ENCODE measurements around the gene TENT4A.

DNA sequence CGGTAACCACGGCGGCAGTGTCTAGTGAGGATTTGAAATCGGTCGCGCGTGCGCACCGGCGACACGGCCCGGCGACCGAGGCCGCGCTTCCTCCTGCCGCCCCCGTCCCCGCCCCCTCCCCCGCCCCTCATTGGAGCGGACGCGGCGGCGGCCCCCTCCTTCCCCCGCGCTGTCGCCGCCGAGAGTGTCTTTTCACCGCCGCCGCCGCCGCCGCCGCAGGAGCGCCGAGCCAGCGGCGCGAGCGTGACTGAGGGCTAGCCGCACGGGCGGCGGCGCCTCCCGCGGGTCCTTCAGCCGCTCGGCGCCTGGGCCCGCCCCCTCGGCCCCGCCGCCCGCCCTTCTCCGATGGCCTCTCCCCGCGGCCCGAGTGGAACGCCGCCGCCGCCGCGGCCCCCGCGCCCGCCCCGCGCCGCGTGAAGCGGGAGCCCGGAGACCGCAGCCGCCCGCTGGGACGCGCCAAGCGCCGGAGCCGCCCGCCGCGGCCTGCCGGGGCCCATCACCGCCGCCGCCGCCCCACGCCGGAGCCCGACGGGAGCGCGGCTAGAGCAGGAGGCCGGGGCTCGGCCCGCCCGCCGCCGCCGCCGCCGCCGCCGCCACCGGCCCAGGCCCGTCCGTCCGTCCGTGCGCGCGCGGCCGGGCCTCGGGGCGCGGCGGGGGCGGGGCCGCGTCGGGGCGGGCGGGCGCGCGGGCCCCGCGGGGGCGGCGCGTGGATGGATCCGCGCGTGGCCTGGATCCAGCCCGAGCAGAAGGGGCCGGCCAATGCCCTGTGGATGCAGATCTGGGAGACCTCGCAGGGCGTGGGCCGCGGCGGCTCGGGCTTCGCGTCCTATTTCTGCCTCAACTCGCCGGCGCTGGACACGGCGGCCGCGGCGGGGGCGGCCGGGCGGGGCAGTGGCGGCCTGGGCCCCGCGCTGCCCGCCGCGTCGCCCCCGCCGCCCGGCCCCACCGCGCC, at the start of gene TENT4A:
- TF ChIP-seq, protein P1, sequence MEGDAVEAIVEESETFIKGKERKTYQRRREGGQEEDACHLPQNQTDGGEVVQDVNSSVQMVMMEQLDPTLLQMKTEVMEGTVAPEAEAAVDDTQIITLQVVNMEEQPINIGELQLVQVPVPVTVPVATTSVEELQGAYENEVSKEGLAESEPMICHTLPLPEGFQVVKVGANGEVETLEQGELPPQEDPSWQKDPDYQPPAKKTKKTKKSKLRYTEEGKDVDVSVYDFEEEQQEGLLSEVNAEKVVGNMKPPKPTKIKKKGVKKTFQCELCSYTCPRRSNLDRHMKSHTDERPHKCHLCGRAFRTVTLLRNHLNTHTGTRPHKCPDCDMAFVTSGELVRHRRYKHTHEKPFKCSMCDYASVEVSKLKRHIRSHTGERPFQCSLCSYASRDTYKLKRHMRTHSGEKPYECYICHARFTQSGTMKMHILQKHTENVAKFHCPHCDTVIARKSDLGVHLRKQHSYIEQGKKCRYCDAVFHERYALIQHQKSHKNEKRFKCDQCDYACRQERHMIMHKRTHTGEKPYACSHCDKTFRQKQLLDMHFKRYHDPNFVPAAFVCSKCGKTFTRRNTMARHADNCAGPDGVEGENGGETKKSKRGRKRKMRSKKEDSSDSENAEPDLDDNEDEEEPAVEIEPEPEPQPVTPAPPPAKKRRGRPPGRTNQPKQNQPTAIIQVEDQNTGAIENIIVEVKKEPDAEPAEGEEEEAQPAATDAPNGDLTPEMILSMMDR (conservative IDR thresholded peaks at IDR 0.05 in 1 of 2, IDR thresholded peaks at IDR 0.05 in 1 of 2; ENCODE audit: extremely low read depth in 1 of 2, insufficient read depth in 1 of 2, low read depth in 1 of 2, low read length in 2 of 2), result no peak
- TF ChIP-seq EZH2 (IDR thresholded peaks at IDR 0.05; ENCODE audit: borderline replicate concordance, low read length), result no peak

All from mammary epithelial cell (primary cell).